B cell (primary cell): Measurements from ENCODE around the gene NIPAL1. TPM values are rescaled to one million over a fixed set of nuclear protein-coding genes. Genes with fewer than 3 reads are reported as not detected.

Source experiments
- ATAC-seq: fragments of 200-7000 bp; cut with Tn5 transposase; one replicate; pipeline ENCODE4 v1.10.0; 2021; ENCODE audit warnings: low read depth, mild to moderate bottlenecking, moderate number of reproducible peaks, moderate library complexity
- CTCF ChIA-PET: fragments of 350-600 bp; sonication (Branson Sonifier 250); formaldehyde crosslinking; loops from one replicate; lab custom pipeline; 2021; ENCODE audit warnings: antibody characterized with exemption, inconsistent platforms; lab: Charles Lee
- POLR2A ChIA-PET: fragments of 350-600 bp; sonication (Branson Sonifier 250); formaldehyde crosslinking; loops from one replicate; lab custom pipeline; 2021; ENCODE audit warnings: antibody characterized with exemption; lab: Charles Lee
- DNase-seq: peaks from one replicate; pipeline ENCODE4 v3.0.0; 2013
- H2AFZ ChIP-seq: 2 replicates; pipeline ENCODE4 v1.6.1; 2012; ENCODE audit warnings: mild to moderate bottlenecking, low read depth, low read length; ENCODE audit not compliant: insufficient read depth, poor library complexity, severe bottlenecking
- H3K27ac ChIP-seq, 2 donors: 1 replicate in 1 of 2; 2 replicates in 1 of 2; pipeline ENCODE4 v1.5.1; 2012 to 2013; ENCODE audit warnings: low read length in 2 of 2, mild to moderate bottlenecking in 2 of 2, moderate library complexity in 1 of 2
- H3K27me3 ChIP-seq, 4 experiments: fragments of 200-600 bp in 1 of 4; sonication (generic) in 1 of 4; replicated peaks in 1 of 4; 1 replicate in 2 of 4; 2 replicates in 2 of 4; pipeline versions ENCODE4 v1.6.1 to v1.7.0; 2013 to 2016; ENCODE audit warnings: low read length in 3 of 4, mild to moderate bottlenecking in 2 of 4, mixed read lengths in 1 of 4, moderate library complexity in 1 of 4; ENCODE audit not compliant: insufficient read depth in 4 of 4, control insufficient read depth in 3 of 4; ENCODE audit errors: control extremely low read depth in 1 of 4
- H3K36me3 ChIP-seq, 2 experiments: replicated peaks in 1 of 2; 1 replicate in 1 of 2; 2 replicates in 1 of 2; pipeline versions ENCODE4 v1.6.1 to v1.7.1; 2013; ENCODE audit warnings: low read length in 1 of 2; ENCODE audit not compliant: insufficient read depth in 2 of 2, control insufficient read depth in 1 of 2; ENCODE audit errors: control extremely low read depth in 1 of 2, extremely low read depth in 1 of 2
- H3K4me1 ChIP-seq, 2 donors: fragments of 200-600 bp in 1 of 2; sonication (generic) in 1 of 2; 1 replicate in 1 of 2; 2 replicates in 1 of 2; pipeline versions ENCODE4 v1.5.1 to v1.6.1; 2013 to 2017; ENCODE audit warnings: low read length in 2 of 2; ENCODE audit not compliant: control insufficient read depth in 2 of 2, insufficient read depth in 2 of 2
- H3K4me2 ChIP-seq: replicated peaks from 2 replicates; pipeline ENCODE3; 2012; ENCODE audit warnings: mild to moderate bottlenecking, low read depth, low read length; ENCODE audit not compliant: poor library complexity, severe bottlenecking
- H3K4me3 ChIP-seq, 5 experiments: fragments of 200-600 bp in 1 of 5; sonication (generic) in 1 of 5; 1 replicate in 3 of 5; 2 replicates in 2 of 5; pipeline versions ENCODE4 v1.5.1 to v1.7.0; 2011 to 2016; ENCODE audit warnings: low read length in 4 of 5, mild to moderate bottlenecking in 4 of 5, low read depth in 2 of 5, control low read depth in 1 of 5, moderate library complexity in 1 of 5; ENCODE audit not compliant: insufficient read depth in 1 of 5; ENCODE audit errors: control extremely low read depth in 1 of 5, extremely low read depth in 1 of 5
- H3K79me2 ChIP-seq: fragments of 200-600 bp; sonication (generic); one replicate; pipeline ENCODE4 v1.6.0; 2016; ENCODE audit warnings: low read length; ENCODE audit not compliant: control insufficient read depth, insufficient read depth
- H3K9ac ChIP-seq: fragments of 200-600 bp; sonication (generic); 2 replicates; pipeline ENCODE4 v1.6.1; 2017; ENCODE audit warnings: mild to moderate bottlenecking, low read length, moderate library complexity
- H3K9me3 ChIP-seq, 3 donors: one replicate each; pipeline versions ENCODE4 v1.6.1 to v1.7.1; 2013; ENCODE audit warnings: low read length in 2 of 3; ENCODE audit not compliant: control insufficient read depth in 2 of 3, insufficient read depth in 1 of 3; ENCODE audit errors: control extremely low read depth in 1 of 3
- H4K20me1 ChIP-seq: 2 replicates; pipeline ENCODE4 v1.6.0; 2012; ENCODE audit warnings: mild to moderate bottlenecking, low read length; ENCODE audit not compliant: insufficient read depth, control insufficient read depth, poor library complexity, severe bottlenecking
- H3K27ac Mint-ChIP-seq: one replicate; pipeline ENCODE4 v1.8.0; 2021; ENCODE audit warnings: mixed read lengths
- H3K27me3 Mint-ChIP-seq: one replicate; pipeline ENCODE4 v1.8.0; 2021; ENCODE audit warnings: mixed read lengths
- H3K4me1 Mint-ChIP-seq: one replicate; pipeline ENCODE4 v1.8.0; 2021; ENCODE audit warnings: mixed read lengths
- H3K4me3 Mint-ChIP-seq: one replicate; pipeline ENCODE4 v1.8.0; 2021; ENCODE audit warnings: mixed read lengths
- H3K9me3 Mint-ChIP-seq: one replicate; pipeline ENCODE4 v1.8.0; 2022; ENCODE audit warnings: mixed read lengths; ENCODE audit not compliant: insufficient read depth
- EZH2 ChIP-seq: IDR thresholded peaks from 2 replicates; pipeline ENCODE4 v1.6.1; 2012; ENCODE audit warnings: borderline replicate concordance, low read depth, mild to moderate bottlenecking, moderate library complexity, low read length; ENCODE audit not compliant: insufficient read depth, poor library complexity, severe bottlenecking
- WGBS: methylation state at CpG from one replicate; pipeline ENCODE4 v1.1.5; 2013; ENCODE audit warnings: missing lambda C conversion rate; ENCODE audit not compliant: insufficient coverage; 5-methylcytosine and 5-hydroxymethylcytosine counted together
- intact Hi-C: fragments of 100-400 bp; cut with micrococcal nuclease; formaldehyde crosslinking; loops from one replicate; pipeline ENCODE4 v1.10.0; 2022
- polyA plus RNA-seq: library from polyadenylated mRNA; depleted of rRNA; stranded (reverse); fragments of >200 nt; gene quantifications from 2 replicates; pipeline ENCODE4 v1.2.3, GENCODE V29; 2012
- total RNA-seq, 2 donors: library from RNA; stranded (reverse); fragments of 120-200 nt in 1 of 2; gene quantifications; 1 replicate in 1 of 2; 2 replicates in 1 of 2; pipeline versions ENCODE4 v1.2.3 to v1.2.4, GENCODE V29; 2013 to 2022
- TF ChIP-seq, protein P1 (sequence below): fragments of 200-600 bp; IDR thresholded peaks from one replicate; pipeline ENCODE4 v1.8.0; 2022; ENCODE audit warnings: antibody characterized with exemption, mild to moderate bottlenecking

Gene NIPAL1
- total and polyA plus RNA-seq, 2 donors (not counting 1 experiment from before 2014, with no cell fraction given): 0.24 to 1.1 TPM

DNA sequence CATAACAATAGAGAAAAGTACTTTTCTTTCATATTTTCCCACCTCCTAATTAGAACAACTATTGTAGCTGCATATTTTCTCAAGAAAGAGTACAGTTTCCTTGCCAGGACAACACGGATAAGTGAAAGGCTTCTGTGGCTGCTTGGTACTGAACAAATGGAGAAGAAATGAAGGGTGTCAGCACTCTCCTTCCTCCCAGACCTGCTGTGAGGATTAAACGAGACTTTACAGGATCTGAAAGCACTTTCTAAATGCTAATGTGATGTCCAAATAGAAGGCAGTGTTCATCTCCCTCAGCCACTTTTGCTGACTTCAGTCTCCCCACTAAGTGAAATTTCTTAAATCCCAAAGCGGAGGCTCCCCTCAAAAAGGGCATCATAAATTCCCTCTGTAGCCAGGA lies 13.9 kb downstream of the NIPAL1 start:
- TF ChIP-seq EZH2: no peak
- TF ChIP-seq, protein P1, sequence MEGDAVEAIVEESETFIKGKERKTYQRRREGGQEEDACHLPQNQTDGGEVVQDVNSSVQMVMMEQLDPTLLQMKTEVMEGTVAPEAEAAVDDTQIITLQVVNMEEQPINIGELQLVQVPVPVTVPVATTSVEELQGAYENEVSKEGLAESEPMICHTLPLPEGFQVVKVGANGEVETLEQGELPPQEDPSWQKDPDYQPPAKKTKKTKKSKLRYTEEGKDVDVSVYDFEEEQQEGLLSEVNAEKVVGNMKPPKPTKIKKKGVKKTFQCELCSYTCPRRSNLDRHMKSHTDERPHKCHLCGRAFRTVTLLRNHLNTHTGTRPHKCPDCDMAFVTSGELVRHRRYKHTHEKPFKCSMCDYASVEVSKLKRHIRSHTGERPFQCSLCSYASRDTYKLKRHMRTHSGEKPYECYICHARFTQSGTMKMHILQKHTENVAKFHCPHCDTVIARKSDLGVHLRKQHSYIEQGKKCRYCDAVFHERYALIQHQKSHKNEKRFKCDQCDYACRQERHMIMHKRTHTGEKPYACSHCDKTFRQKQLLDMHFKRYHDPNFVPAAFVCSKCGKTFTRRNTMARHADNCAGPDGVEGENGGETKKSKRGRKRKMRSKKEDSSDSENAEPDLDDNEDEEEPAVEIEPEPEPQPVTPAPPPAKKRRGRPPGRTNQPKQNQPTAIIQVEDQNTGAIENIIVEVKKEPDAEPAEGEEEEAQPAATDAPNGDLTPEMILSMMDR: no peak
- Histone ChIP-seq H3K79me2 (no peaks in the 10 kb centered on the region), H3K4me3 (no peak overlapping the region), H3K4me1 (peaks cover 14 to 16% of the 10 kb centered on the region in 2 donors), H3K9me3 (peaks cover 0 to 3% (median 0%) of the 10 kb centered on the region in 3 donors), H3K9ac (no peak overlapping the region), H3K4me2 (no peak overlapping the region), H3K27ac (no peak overlapping the region), H4K20me1 (no peaks in the 10 kb centered on the region), H3K36me3 (no peaks in the 10 kb centered on the region), H3K27me3 (peaks cover 0 to 8% (median 3%) of the 10 kb centered on the region in 4 experiments), H2AFZ (no peak overlapping the region)
- ChIA-PET POLR2A (no interaction called here), CTCF (interaction anchor here (3.4 kb wide), 1 partner anchor 56 kb away, joined by 27 read pairs; no protein-coding TSS in a partner anchor)
- no CpG with 5 or more reads among the region's 3 CpGs for whole genome bisulfite sequencing
- H3K27ac Mint-ChIP-seq: no peak overlapping the region
- no peak for ATAC-seq
- H3K4me1 Mint-ChIP-seq: peaks cover 26% of the 10 kb centered on the region
- intact Hi-C loops: no loop called here
- DNase-seq: no peak
- H3K9me3 Mint-ChIP-seq: no peaks in the 10 kb centered on the region
- peaks cover 16% of the 10 kb centered on the region for H3K27me3 Mint-ChIP-seq
- no peak overlapping the region for H3K4me3 Mint-ChIP-seq

DNA sequence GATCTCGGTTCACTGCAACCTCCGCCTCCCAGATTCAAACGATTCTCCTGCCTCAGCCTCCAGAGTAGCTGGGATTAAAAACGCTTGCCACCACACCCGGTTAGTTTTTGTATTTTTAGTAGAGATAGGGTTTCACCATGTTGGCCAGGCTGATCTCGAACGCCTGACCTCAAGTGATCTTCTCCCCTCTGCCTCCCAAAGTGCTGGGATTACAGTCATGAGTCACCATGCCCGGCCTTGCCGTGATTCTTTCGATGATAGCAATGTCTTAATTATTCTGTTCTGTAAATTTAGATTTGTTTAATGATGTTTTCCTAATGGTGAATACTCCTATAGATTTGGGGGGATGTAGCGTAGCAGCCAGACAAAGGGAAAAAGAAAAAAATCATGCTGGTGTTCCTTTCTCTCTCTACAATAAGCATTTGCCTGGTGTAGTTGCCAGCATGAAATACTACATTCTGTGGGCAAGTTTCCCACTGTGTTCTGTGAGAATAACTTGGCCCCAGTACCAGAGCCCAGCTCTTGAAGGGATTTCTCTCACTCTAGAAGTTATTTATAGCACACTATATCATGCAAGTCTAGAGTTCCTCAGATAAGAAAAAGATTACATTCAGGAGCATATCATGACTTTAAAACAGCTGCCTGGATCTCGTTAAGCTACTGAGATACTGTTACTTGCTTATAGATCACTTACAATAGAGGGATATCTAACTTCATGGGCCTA lies 15.4 kb downstream of the NIPAL1 start:
- no peak overlapping the region for H3K27ac ChIP-seq
- no peak for TF ChIP-seq EZH2
- TF ChIP-seq, protein P1: no peak
- ChIA-PET CTCF (interaction anchor here (0.8 to 6.7 kb wide), 9 partner anchors 13 to 109 kb away, joined by 3 to 86 read pairs (median 3); no protein-coding TSS in a partner anchor), POLR2A (no interaction called here)
- H3K27me3 ChIP-seq: peaks cover 0 to 3% (median 0%) of the 10 kb centered on the region in 4 experiments
- DNase-seq (no peak), ATAC-seq (no peak)
- intact Hi-C loops: no loop called here
- H3K9ac ChIP-seq: no peak overlapping the region
- 95% methylated on average over 3 of the region's 12 CpGs for WGBS
- peaks cover 27 to 29% of the 10 kb centered on the region in 2 donors for H3K4me1 ChIP-seq
- no peaks in the 10 kb centered on the region for H4K20me1 ChIP-seq
- H3K27me3 Mint-ChIP-seq: peaks cover 7% of the 10 kb centered on the region
- no peaks in the 10 kb centered on the region for H3K9me3 Mint-ChIP-seq
- no peak overlapping the region for H3K4me2 ChIP-seq
- H3K4me1 Mint-ChIP-seq: peaks cover 40% of the 10 kb centered on the region
- no peak overlapping the region for H3K27ac Mint-ChIP-seq
- H3K9me3 ChIP-seq: peaks cover 0 to 3% (median 0%) of the 10 kb centered on the region in 3 donors
- no peaks in the 10 kb centered on the region for H3K36me3 ChIP-seq
- no peak overlapping the region for H3K4me3 ChIP-seq
- no peak overlapping the region for H2AFZ ChIP-seq
- H3K4me3 Mint-ChIP-seq: no peak overlapping the region
- H3K79me2 ChIP-seq: no peaks in the 10 kb centered on the region
